OCI-LY1 (cell line): ENCODE data around the gene AGAP1.

Experiments used
- H2AFZ ChIP-seq: fragments of 200-600 bp; sonication (generic), shearing (Covaris generic); 2 replicates; pipeline ENCODE4 v1.6.0; 2014; ENCODE audit warnings: antibody characterized with exemption, mild to moderate bottlenecking, low read length
- H3F3A ChIP-seq: fragments of 200-600 bp; sonication (generic), shearing (Covaris generic); 2 replicates; pipeline ENCODE4 v1.6.0; 2014; ENCODE audit warnings: mild to moderate bottlenecking, antibody characterized with exemption, low read length, moderate library complexity; ENCODE audit not compliant: insufficient read depth
- H3K27ac ChIP-seq: fragments of 200-600 bp; sonication (generic); 2 replicates; pipeline ENCODE4 v1.5.1; 2014; ENCODE audit warnings: low read length, mixed run types, mild to moderate bottlenecking, low read depth; ENCODE audit not compliant: poor library complexity, severe bottlenecking
- H3K27me3 ChIP-seq: fragments of 200-600 bp; sonication (generic); 2 replicates; pipeline ENCODE4 v1.6.0; 2014; ENCODE audit warnings: antibody characterized with exemption, mild to moderate bottlenecking, low read length, moderate library complexity; ENCODE audit not compliant: insufficient read depth
- H3K36me3 ChIP-seq: fragments of 200-600 bp; sonication (generic); 2 replicates; pipeline ENCODE4 v1.6.1; 2014; ENCODE audit warnings: mild to moderate bottlenecking, antibody characterized with exemption, low read length, moderate library complexity, mixed read lengths; ENCODE audit not compliant: insufficient read depth
- H3K4me1 ChIP-seq: fragments of 200-600 bp; sonication (generic); 2 replicates; pipeline ENCODE4 v1.5.1; 2014; ENCODE audit warnings: mild to moderate bottlenecking, low read length, moderate library complexity; ENCODE audit not compliant: insufficient read depth, severe bottlenecking
- H3K4me2 ChIP-seq: fragments of 200-600 bp; sonication (generic), shearing (Covaris generic); 2 replicates; pipeline ENCODE4 v1.6.1; 2014; ENCODE audit warnings: low read length
- H3K4me3 ChIP-seq: fragments of 200-600 bp; sonication (generic); 2 replicates; pipeline ENCODE4 v1.5.1; 2014; ENCODE audit warnings: low read length, low read depth, mild to moderate bottlenecking, mixed read lengths; ENCODE audit not compliant: poor library complexity, severe bottlenecking
- H3K79me2 ChIP-seq: fragments of 200-600 bp; shearing (Covaris generic); 2 replicates; pipeline ENCODE4 v1.6.1; 2016; ENCODE audit warnings: mixed run types, low read length, mixed read lengths; ENCODE audit not compliant: insufficient read depth
- H3K9ac ChIP-seq: fragments of 200-600 bp; sonication (generic), shearing (Covaris generic); 2 replicates; pipeline ENCODE4 v1.6.1; 2014; ENCODE audit warnings: mild to moderate bottlenecking, low read length, mixed read lengths
- H3K9me2 ChIP-seq: fragments of 200-600 bp; sonication (generic), shearing (Covaris generic); 2 replicates; pipeline ENCODE4 v1.6.1; 2014; ENCODE audit warnings: low read depth, mild to moderate bottlenecking, low read length, mixed read lengths
- H3K9me3 ChIP-seq: fragments of 200-600 bp; shearing (Covaris generic); 2 replicates; pipeline ENCODE4 v1.6.1; 2014; ENCODE audit warnings: low read length, mixed read lengths
- H4K20me1 ChIP-seq: fragments of 200-600 bp; sonication (generic), shearing (Covaris generic); 2 replicates; pipeline ENCODE4 v1.6.0; 2016; ENCODE audit warnings: mild to moderate bottlenecking, low read length; ENCODE audit not compliant: insufficient read depth
- CTCF ChIP-seq: fragments of 200-600 bp; sonication (generic), shearing (Covaris generic); IDR thresholded peaks from 2 replicates; pipeline ENCODE4 v1.5.1; 2017; ENCODE audit warnings: mild to moderate bottlenecking, antibody characterized with exemption, low read length, moderate library complexity, mixed read lengths
- EZH2 ChIP-seq: fragments of 200-600 bp; sonication (generic), shearing (Covaris generic); IDR thresholded peaks from 2 replicates; pipeline ENCODE4 v1.8.0; 2017; ENCODE audit warnings: borderline replicate concordance, mixed run types, mild to moderate bottlenecking, antibody characterized with exemption, low read length, moderate library complexity, mixed read lengths

Gene AGAP1

GRCh38 chr2:235970204-235971040, 476.6 kb downstream of the AGAP1 start:
- no peaks in the 10 kb centered on the region for H3K36me3 ChIP-seq
- no peaks in the 10 kb centered on the region for H3K79me2 ChIP-seq
- no peaks in the 10 kb centered on the region for H3K4me1 ChIP-seq

GRCh38 chr2:235976516-235976915, 482.7 kb downstream of the AGAP1 start:
- H3K4me2 ChIP-seq = no peak overlapping the region

More at GRCh38 chr2:235970204-235971040, 476.6 kb downstream of the AGAP1 start:
- Histone ChIP-seq H3K27ac (no peak overlapping the region), H3K27me3 (peaks cover 16% of the 10 kb centered on the region; the same call in 1 of the 2 replicates), H3F3A (no peaks in the 10 kb centered on the region), H2AFZ (no peak overlapping the region), H3K9me3 (no peaks in the 10 kb centered on the region), H3K9ac (no peak overlapping the region), H3K9me2 (no peaks in the 10 kb centered on the region), H4K20me1 (no peaks in the 10 kb centered on the region), H3K4me2 (no peak overlapping the region), H3K4me3 (no peak overlapping the region)
- no peak for TF ChIP-seq EZH2
- TF ChIP-seq CTCF = no peak

DNA sequence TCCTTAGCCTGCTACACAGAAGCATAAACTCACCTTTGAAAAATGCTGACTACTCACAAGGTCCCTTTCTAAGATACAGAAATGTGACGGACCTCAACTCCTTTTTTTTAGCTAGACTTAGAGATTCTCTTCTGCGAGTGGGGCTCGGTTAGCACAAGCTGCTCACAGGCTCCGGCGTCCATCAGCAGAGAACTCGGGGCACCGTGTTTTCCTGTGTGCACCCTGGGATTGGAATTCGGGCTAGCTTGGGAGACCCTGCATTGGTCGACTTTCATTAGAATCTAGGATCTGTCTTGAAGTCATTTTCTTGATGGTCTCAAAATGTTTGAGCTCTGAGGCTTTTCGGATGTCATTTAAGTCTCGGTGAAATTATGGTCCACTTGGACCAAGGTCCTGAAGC, 483.1 kb downstream of the AGAP1 start:
- H3K4me2 ChIP-seq = no peak overlapping the region
- no peak overlapping the region for H3K4me3 ChIP-seq
- H3K36me3 ChIP-seq = no peaks in the 10 kb centered on the region
- no peak overlapping the region for H2AFZ ChIP-seq
- TF ChIP-seq CTCF (no peak), EZH2 (no peak)
- no peaks in the 10 kb centered on the region for H3K9me3 ChIP-seq
- H3K4me1 ChIP-seq = no peaks in the 10 kb centered on the region
- no peaks in the 10 kb centered on the region for H3F3A ChIP-seq
- no peak overlapping the region for H3K9ac ChIP-seq
- peaks cover 16% of the 10 kb centered on the region for H3K27me3 ChIP-seq
- H3K27ac ChIP-seq = no peak overlapping the region
- no peaks in the 10 kb centered on the region for H3K79me2 ChIP-seq
- no peaks in the 10 kb centered on the region for H4K20me1 ChIP-seq
- H3K9me2 ChIP-seq = no peaks in the 10 kb centered on the region

More at GRCh38 chr2:235976516-235976915, 482.7 kb downstream of the AGAP1 start:
- Histone ChIP-seq H3K27ac (no peak overlapping the region), H3K4me3 (no peak overlapping the region), H3K79me2 (no peaks in the 10 kb centered on the region), H3K4me1 (no peaks in the 10 kb centered on the region), H3K27me3 (peaks cover 16% of the 10 kb centered on the region), H3K9me2 (no peaks in the 10 kb centered on the region), H4K20me1 (no peaks in the 10 kb centered on the region), H3F3A (no peaks in the 10 kb centered on the region), H3K9ac (no peak overlapping the region), H3K36me3 (no peaks in the 10 kb centered on the region), H2AFZ (no peak overlapping the region), H3K9me3 (no peaks in the 10 kb centered on the region)
- no peak for TF ChIP-seq CTCF
- no peak for TF ChIP-seq EZH2
